ENCODE data around the gene ABTB2.

The ABTB2 gene

GRCh38 chr11:34333787-34334186 lies 24.0 kb downstream of the ABTB2 start:
- in situ Hi-C loops (cut with HindIII; ENCODE audit: low pct_unique_long_range_greater_than_20kb, low sequenced_read_pairs): no loop called here
- TF ChIP-seq JUND (IDR thresholded peaks at IDR 0.05; ENCODE audit: low read depth): no peak
- no peak for DNase-seq (ENCODE audit: low read depth in 1 of 2, low spot score in 1 of 2)

GRCh38 chr11:34332524-34332923 lies 25.3 kb downstream of the ABTB2 start:
- TF ChIP-seq JUND (IDR thresholded peaks at IDR 0.05; ENCODE audit: low read depth): no peak
- peak in 1 of 2 experiments; percentile 63 for DNase-seq (ENCODE audit: low read depth in 1 of 2, low spot score in 1 of 2)
- in situ Hi-C loops (cut with HindIII; ENCODE audit: low pct_unique_long_range_greater_than_20kb, low sequenced_read_pairs): no loop called here

- no peak for DNase-seq (ENCODE audit: low read depth in 1 of 2, low spot score in 1 of 2)
- no peak for TF ChIP-seq JUND (IDR thresholded peaks at IDR 0.05; ENCODE audit: low read depth)
- in situ Hi-C loops (cut with HindIII; ENCODE audit: low pct_unique_long_range_greater_than_20kb, low sequenced_read_pairs): no loop called here
These were observed 26.1 kb downstream of the ABTB2 start for GRCh38 chr11:34331736-34332135.

- in situ Hi-C loops (cut with HindIII; ENCODE audit: low pct_unique_long_range_greater_than_20kb, low sequenced_read_pairs): no loop called here
- DNase-seq (ENCODE audit: low read depth in 1 of 2, low spot score in 1 of 2): peak in 1 of 2 experiments; percentile 34
- no peak for TF ChIP-seq JUND (IDR thresholded peaks at IDR 0.05; ENCODE audit: low read depth)
These were observed 26.5 kb downstream of the ABTB2 start for GRCh38 chr11:34331329-34331728.

- in situ Hi-C loops (cut with HindIII; ENCODE audit: low pct_unique_long_range_greater_than_20kb, low sequenced_read_pairs): no loop called here
- TF ChIP-seq JUND (IDR thresholded peaks at IDR 0.05; ENCODE audit: low read depth): no peak
- no peak for DNase-seq (ENCODE audit: low read depth in 1 of 2, low spot score in 1 of 2)
These were observed 27.2 kb downstream of the ABTB2 start for GRCh38 chr11:34330653-34331052.

- no peak for TF ChIP-seq JUND (IDR thresholded peaks at IDR 0.05; ENCODE audit: low read depth)
- in situ Hi-C loops (cut with HindIII; ENCODE audit: low pct_unique_long_range_greater_than_20kb, low sequenced_read_pairs): no loop called here
- DNase-seq (ENCODE audit: low read depth in 1 of 2, low spot score in 1 of 2): no peak
These were observed 27.9 kb downstream of the ABTB2 start for GRCh38 chr11:34329876-34330275.

- DNase-seq (ENCODE audit: low read depth in 1 of 2, low spot score in 1 of 2): no peak
- in situ Hi-C loops (cut with HindIII; ENCODE audit: low pct_unique_long_range_greater_than_20kb, low sequenced_read_pairs): no loop called here
- no peak for TF ChIP-seq JUND (IDR thresholded peaks at IDR 0.05; ENCODE audit: low read depth)
These were observed 29.2 kb downstream of the ABTB2 start for GRCh38 chr11:34328632-34328910.

- in situ Hi-C loops (cut with HindIII; ENCODE audit: low pct_unique_long_range_greater_than_20kb, low sequenced_read_pairs): no loop called here
- no peak for DNase-seq (ENCODE audit: low read depth in 1 of 2, low spot score in 1 of 2)
- TF ChIP-seq JUND (IDR thresholded peaks at IDR 0.05; ENCODE audit: low read depth): no peak
These were observed 29.8 kb downstream of the ABTB2 start for GRCh38 chr11:34327804-34328631.

GRCh38 chr11:34324466-34324865 lies 33.3 kb downstream of the ABTB2 start:
- DNase-seq (ENCODE audit: low read depth in 1 of 2, low spot score in 1 of 2): no peak
- no peak for TF ChIP-seq JUND (IDR thresholded peaks at IDR 0.05; ENCODE audit: low read depth)
- in situ Hi-C loops (cut with HindIII; ENCODE audit: low pct_unique_long_range_greater_than_20kb, low sequenced_read_pairs): no loop called here

- DNase-seq (ENCODE audit: low read depth in 1 of 2, low spot score in 1 of 2): no peak
- no peak for TF ChIP-seq JUND (IDR thresholded peaks at IDR 0.05; ENCODE audit: low read depth)
- in situ Hi-C loops (cut with HindIII; ENCODE audit: low pct_unique_long_range_greater_than_20kb, low sequenced_read_pairs): no loop called here
These were observed 34.2 kb downstream of the ABTB2 start for GRCh38 chr11:34323601-34324000.

GRCh38 chr11:34318111-34319037 lies 39.4 kb downstream of the ABTB2 start:
- no peak for DNase-seq (ENCODE audit: low read depth in 1 of 2, low spot score in 1 of 2)
- no peak for TF ChIP-seq JUND (IDR thresholded peaks at IDR 0.05; ENCODE audit: low read depth)
- in situ Hi-C loops (cut with HindIII; ENCODE audit: low pct_unique_long_range_greater_than_20kb, low sequenced_read_pairs): no loop called here

- TF ChIP-seq JUND (IDR thresholded peaks at IDR 0.05; ENCODE audit: low read depth): no peak
- in situ Hi-C loops (cut with HindIII; ENCODE audit: low pct_unique_long_range_greater_than_20kb, low sequenced_read_pairs): no loop called here
- DNase-seq (ENCODE audit: low read depth in 1 of 2, low spot score in 1 of 2): no peak
These were observed 40.1 kb downstream of the ABTB2 start for GRCh38 chr11:34317666-34318065.

- no peak for TF ChIP-seq JUND (IDR thresholded peaks at IDR 0.05; ENCODE audit: low read depth)
- in situ Hi-C loops (cut with HindIII; ENCODE audit: low pct_unique_long_range_greater_than_20kb, low sequenced_read_pairs): no loop called here
- DNase-seq (ENCODE audit: low read depth in 1 of 2, low spot score in 1 of 2): no peak
These were observed 40.8 kb downstream of the ABTB2 start for GRCh38 chr11:34317036-34317360.
